Uterine smooth muscle cell (primary cell): ENCODE measurements around the gene RASA1. TPM values are rescaled to one million over a fixed set of nuclear protein-coding genes. Genes with fewer than 3 reads are reported as not detected.

ENCODE experiments used
- total RNA-seq: library from RNA; depleted of rRNA; stranded (reverse); fragments of >200 nt; gene quantifications from 2 replicates; pipeline ENCODE4 v1.2.3, GENCODE V29; 2014

Gene RASA1
- 53.0 and 60.6 TPM in 2 replicates for total RNA-seq

GRCh38 chr5:87267574-87268125, at the start of gene RASA1:
Gene RASA1, plus strand, starts transcription at chr5:87267883. Its CDS starts 569 bp downstream, at chr5:87268452.

GRCh38 chr5:87412630-87413342, 145.1 kb downstream of the RASA1 start, which contains the start of gene CCNH:
Gene CCNH, minus strand, starts transcription at chr5:87412930. Its CDS starts 136 bp downstream, at chr5:87412794.

Other genes with a start within 250 kb of the RASA1 start
- gene CCNH, start 145.0 kb downstream of the RASA1 start, total RNA-seq, result 79.7 and 108 TPM in 2 replicates